Measurements from ENCODE around the gene TEKT3.

The TEKT3 gene

GRCh38 chr17:15349119-15349518, 7.7 kb upstream of the TEKT3 start:
- DNase-seq = no peak

- DNase-seq = no peak
Observed at GRCh38 chr17:15348021-15348420, 6.6 kb upstream of the TEKT3 start.

GRCh38 chr17:15346066-15346595, 4.7 kb upstream of the TEKT3 start:
- DNase-seq = no peak

- DNase-seq = peak; percentile 65
Observed at GRCh38 chr17:15343749-15344148, 2.4 kb upstream of the TEKT3 start.

GRCh38 chr17:15342460-15342859, 1.1 kb upstream of the TEKT3 start:
- peak; percentile 46 for DNase-seq

- DNase-seq = no peak
Observed at GRCh38 chr17:15341966-15342365, 569 bp upstream of the TEKT3 start.

GRCh38 chr17:15340966-15341365, 431 bp downstream of the TEKT3 start:
- DNase-seq = no peak

GRCh38 chr17:15335446-15335845, 6.0 kb downstream of the TEKT3 start:
- no peak for DNase-seq

GRCh38 chr17:15334266-15334665, 7.1 kb downstream of the TEKT3 start:
- no peak for DNase-seq

GRCh38 chr17:15332338-15332737, 9.1 kb downstream of the TEKT3 start:
- no peak for DNase-seq

GRCh38 chr17:15323131-15323530, 18.3 kb downstream of the TEKT3 start:
- no peak for DNase-seq

- DNase-seq = peak; percentile 52
Observed at GRCh38 chr17:15321556-15322251, 19.7 kb downstream of the TEKT3 start.

GRCh38 chr17:15319452-15320010, 21.9 kb downstream of the TEKT3 start:
- no peak for DNase-seq

- DNase-seq = no peak
Observed at GRCh38 chr17:15311996-15312395, 29.4 kb downstream of the TEKT3 start.

GRCh38 chr17:15309793-15310192, 31.6 kb downstream of the TEKT3 start:
- DNase-seq = no peak

- DNase-seq = no peak
Observed at GRCh38 chr17:15309236-15309635, 32.2 kb downstream of the TEKT3 start.

- DNase-seq = no peak
Observed at GRCh38 chr17:15308758-15309157, 32.6 kb downstream of the TEKT3 start.

- no peak for DNase-seq
Observed at GRCh38 chr17:15307710-15308111, 33.7 kb downstream of the TEKT3 start.

- DNase-seq = no peak
Observed at GRCh38 chr17:15303851-15304250, 37.5 kb downstream of the TEKT3 start.

GRCh38 chr17:15303268-15303667, 38.1 kb downstream of the TEKT3 start:
- no peak for DNase-seq

- DNase-seq = no peak
Observed at GRCh38 chr17:15301845-15302244, 39.6 kb downstream of the TEKT3 start.

GRCh38 chr17:15298176-15298575, 43.2 kb downstream of the TEKT3 start:
- DNase-seq = peak; percentile 86

GRCh38 chr17:15293558-15293957, 47.8 kb downstream of the TEKT3 start:
- no peak for DNase-seq

GRCh38 chr17:15291674-15292361, 49.6 kb downstream of the TEKT3 start:
- peak; percentile 52 for DNase-seq
